Measurements from ENCODE around the gene SEPHS1.
"Not testable (repeated sequence)": the region's sequence is repeated elsewhere in the genome, so short reads cannot be mapped to it uniquely, and the experiment has no call there.

The SEPHS1 gene

GRCh38 chr10:13348216-13349017 is at the start of gene SEPHS1:
Gene SEPHS1 (minus strand): TSS chr10:13348293. CDS start chr10:13344950, 3,343 bp downstream.
- DNase-seq (ENCODE audit: low read depth): peak; percentile 33

GRCh38 chr10:13397052-13397451 is 49.0 kb upstream of the SEPHS1 start:
- DNase-seq (ENCODE audit: low read depth): no peak

- DNase-seq (ENCODE audit: low read depth): no peak
Observed at GRCh38 chr10:13396369-13396768, 48.3 kb upstream of the SEPHS1 start.

- no peak for DNase-seq (ENCODE audit: low read depth)
Observed at GRCh38 chr10:13395540-13395939, 47.4 kb upstream of the SEPHS1 start.

- DNase-seq (ENCODE audit: low read depth): no peak
Observed at GRCh38 chr10:13393640-13394039, 45.5 kb upstream of the SEPHS1 start.

- DNase-seq (ENCODE audit: low read depth): no peak
Observed at GRCh38 chr10:13392701-13393100, 44.6 kb upstream of the SEPHS1 start.

GRCh38 chr10:13390604-13391522 is 42.8 kb upstream of the SEPHS1 start:
- DNase-seq (ENCODE audit: low read depth): no peak

- no peak for DNase-seq (ENCODE audit: low read depth)
Observed at GRCh38 chr10:13388478-13389230, 40.6 kb upstream of the SEPHS1 start.

GRCh38 chr10:13386021-13386420 is 37.9 kb upstream of the SEPHS1 start:
- DNase-seq (ENCODE audit: low read depth): no peak

GRCh38 chr10:13383399-13383761 is 35.3 kb upstream of the SEPHS1 start:
- no peak for DNase-seq (ENCODE audit: low read depth)

- DNase-seq (ENCODE audit: low read depth): no peak
Observed at GRCh38 chr10:13382703-13383398, 34.8 kb upstream of the SEPHS1 start.

- not testable (repeated sequence) for DNase-seq (ENCODE audit: low read depth)
Observed at GRCh38 chr10:13379061-13379460, 31.0 kb upstream of the SEPHS1 start.

GRCh38 chr10:13376746-13377145 is 28.7 kb upstream of the SEPHS1 start:
- no peak for DNase-seq (ENCODE audit: low read depth)

- DNase-seq (ENCODE audit: low read depth): no peak
Observed at GRCh38 chr10:13376297-13376696, 28.2 kb upstream of the SEPHS1 start.

- no peak for DNase-seq (ENCODE audit: low read depth)
Observed at GRCh38 chr10:13375791-13376190, 27.7 kb upstream of the SEPHS1 start.

GRCh38 chr10:13373644-13374043 is 25.6 kb upstream of the SEPHS1 start:
- no peak for DNase-seq (ENCODE audit: low read depth)

GRCh38 chr10:13372524-13372923 is 24.4 kb upstream of the SEPHS1 start:
- no peak for DNase-seq (ENCODE audit: low read depth)

- peak; percentile 80 for DNase-seq (ENCODE audit: low read depth)
Observed at GRCh38 chr10:13371897-13372470, 23.9 kb upstream of the SEPHS1 start.

- no peak for DNase-seq (ENCODE audit: low read depth)
Observed at GRCh38 chr10:13366891-13367290, 18.8 kb upstream of the SEPHS1 start.

GRCh38 chr10:13365831-13366230 is 17.7 kb upstream of the SEPHS1 start:
- DNase-seq (ENCODE audit: low read depth): no peak

GRCh38 chr10:13365243-13365642 is 17.1 kb upstream of the SEPHS1 start:
- no peak for DNase-seq (ENCODE audit: low read depth)
